Adipocyte (in vitro differentiated cells): ENCODE data around the gene SMC1B.

ENCODE experiments used
- DNase-seq: peaks from one replicate; pipeline ENCODE4 v3.0.0-alpha.2; 2015; ENCODE audit warnings: low read depth
- H3K27me3 ChIP-seq: replicated peaks from 2 replicates; pipeline ENCODE4 v1.7.0; 2013; ENCODE audit warnings: mild to moderate bottlenecking, low read length, moderate library complexity; ENCODE audit not compliant: control insufficient read depth, insufficient read depth
- H3K36me3 ChIP-seq: 2 replicates; pipeline ENCODE4 v1.7.0; 2013; ENCODE audit warnings: low read length, mild to moderate bottlenecking, moderate library complexity; ENCODE audit not compliant: control insufficient read depth, insufficient read depth, severe bottlenecking
- H3K4me1 ChIP-seq: 2 replicates; pipeline ENCODE4 v1.7.0; 2013; ENCODE audit warnings: mild to moderate bottlenecking, low read length, moderate library complexity; ENCODE audit not compliant: control insufficient read depth, insufficient read depth
- H3K4me3 ChIP-seq: 2 replicates; pipeline ENCODE4 v1.7.0; 2013; ENCODE audit warnings: mild to moderate bottlenecking, low read length, moderate library complexity
- H3K9ac ChIP-seq: 2 replicates; pipeline ENCODE4 v1.7.0; 2013; ENCODE audit warnings: mild to moderate bottlenecking, low read length, moderate library complexity
- H3K9me3 ChIP-seq: 2 replicates; pipeline ENCODE4 v1.7.0; 2013; ENCODE audit warnings: mild to moderate bottlenecking, low read length, moderate library complexity; ENCODE audit not compliant: control insufficient read depth

SMC1B gene

GRCh38 chr22:45428391-45429385, 15.3 kb upstream of the SMC1B start:
- no peaks in the 10 kb centered on the region for H3K36me3 ChIP-seq
- peaks cover 15% of the 10 kb centered on the region for H3K27me3 ChIP-seq
- H3K4me1 ChIP-seq: peaks cover 10% of the 10 kb centered on the region
- no peak overlapping the region for H3K4me3 ChIP-seq
- H3K9me3 ChIP-seq: peaks cover 7% of the 10 kb centered on the region
- DNase-seq: no peak
- no peak overlapping the region for H3K9ac ChIP-seq

- H3K27me3 ChIP-seq: peaks cover 15% of the 10 kb centered on the region
- no peaks in the 10 kb centered on the region for H3K36me3 ChIP-seq
- no peak for DNase-seq
- no peak overlapping the region for H3K4me3 ChIP-seq
- H3K9ac ChIP-seq: no peak overlapping the region
- H3K4me1 ChIP-seq: peaks cover 10% of the 10 kb centered on the region
- H3K9me3 ChIP-seq: peaks cover 7% of the 10 kb centered on the region
These were observed 13.7 kb upstream of the SMC1B start for GRCh38 chr22:45427114-45427513.

GRCh38 chr22:45426387-45426786, 13.0 kb upstream of the SMC1B start:
- H3K9me3 ChIP-seq: peaks cover 7% of the 10 kb centered on the region
- no peak for DNase-seq
- H3K4me3 ChIP-seq: no peak overlapping the region
- no peak overlapping the region for H3K9ac ChIP-seq
- H3K4me1 ChIP-seq: peaks cover 10% of the 10 kb centered on the region
- H3K36me3 ChIP-seq: no peaks in the 10 kb centered on the region
- H3K27me3 ChIP-seq: peaks cover 15% of the 10 kb centered on the region

GRCh38 chr22:45425531-45426265, 12.3 kb upstream of the SMC1B start:
- Histone ChIP-seq H3K27me3 (peaks cover 15% of the 10 kb centered on the region), H3K9me3 (peaks cover 7% of the 10 kb centered on the region), H3K36me3 (no peaks in the 10 kb centered on the region), H3K4me1 (peaks cover 10% of the 10 kb centered on the region), H3K4me3 (no peak overlapping the region), H3K9ac (no peak overlapping the region)
- DNase-seq: no peak

- Histone ChIP-seq H3K9me3 (peaks cover 7% of the 10 kb centered on the region), H3K4me3 (no peak overlapping the region)
- peak; percentile 30 for DNase-seq
These were observed 11.7 kb upstream of the SMC1B start for GRCh38 chr22:45425101-45425500.

GRCh38 chr22:45424241-45424731, 10.9 kb upstream of the SMC1B start:
- H3K9ac ChIP-seq: no peak overlapping the region
- H3K27me3 ChIP-seq: peaks cover 14% of the 10 kb centered on the region
- peaks cover 7% of the 10 kb centered on the region for H3K9me3 ChIP-seq
- no peaks in the 10 kb centered on the region for H3K36me3 ChIP-seq
- DNase-seq: no peak
- H3K4me3 ChIP-seq: no peak overlapping the region
- peaks cover 8% of the 10 kb centered on the region for H3K4me1 ChIP-seq

More at GRCh38 chr22:45425101-45425500, 11.7 kb upstream of the SMC1B start:
- Histone ChIP-seq H3K36me3 (no peaks in the 10 kb centered on the region), H3K4me1 (peaks cover 10% of the 10 kb centered on the region), H3K27me3 (peaks cover 15% of the 10 kb centered on the region), H3K9ac (no peak overlapping the region)

- peaks cover 7% of the 10 kb centered on the region for H3K9me3 ChIP-seq
- no peak overlapping the region for H3K9ac ChIP-seq
- DNase-seq: no peak
- no peaks in the 10 kb centered on the region for H3K36me3 ChIP-seq
- no peak overlapping the region for H3K4me3 ChIP-seq
- peaks cover 6% of the 10 kb centered on the region for H3K27me3 ChIP-seq
- H3K4me1 ChIP-seq: peaks cover 4% of the 10 kb centered on the region
These were observed 10.1 kb upstream of the SMC1B start for GRCh38 chr22:45423524-45423923.

- H3K36me3 ChIP-seq: no peaks in the 10 kb centered on the region
- H3K9me3 ChIP-seq: peaks cover 7% of the 10 kb centered on the region
- no peak overlapping the region for H3K9ac ChIP-seq
- H3K4me3 ChIP-seq: no peak overlapping the region
- no peaks in the 10 kb centered on the region for H3K27me3 ChIP-seq
- H3K4me1 ChIP-seq: peaks cover 4% of the 10 kb centered on the region
- no peak for DNase-seq
These were observed 9.0 kb upstream of the SMC1B start for GRCh38 chr22:45422237-45422983.

GRCh38 chr22:45421349-45422055, 8.1 kb upstream of the SMC1B start:
- Histone ChIP-seq H3K9ac (no peak overlapping the region), H3K9me3 (no peaks in the 10 kb centered on the region), H3K36me3 (no peaks in the 10 kb centered on the region), H3K4me3 (no peak overlapping the region), H3K27me3 (no peaks in the 10 kb centered on the region), H3K4me1 (peaks cover 4% of the 10 kb centered on the region)
- no peak for DNase-seq

GRCh38 chr22:45420539-45420938, 7.1 kb upstream of the SMC1B start:
- H3K36me3 ChIP-seq: no peaks in the 10 kb centered on the region
- no peak overlapping the region for H3K4me3 ChIP-seq
- H3K27me3 ChIP-seq: no peaks in the 10 kb centered on the region
- H3K4me1 ChIP-seq: peaks cover 4% of the 10 kb centered on the region
- no peak overlapping the region for H3K9ac ChIP-seq
- no peaks in the 10 kb centered on the region for H3K9me3 ChIP-seq
- no peak for DNase-seq
